ENCODE data around the gene OASL.
"Not testable (repeated sequence)": the region's sequence is repeated elsewhere in the genome, so short reads cannot be mapped to it uniquely, and the experiment has no call there.

DNA sequence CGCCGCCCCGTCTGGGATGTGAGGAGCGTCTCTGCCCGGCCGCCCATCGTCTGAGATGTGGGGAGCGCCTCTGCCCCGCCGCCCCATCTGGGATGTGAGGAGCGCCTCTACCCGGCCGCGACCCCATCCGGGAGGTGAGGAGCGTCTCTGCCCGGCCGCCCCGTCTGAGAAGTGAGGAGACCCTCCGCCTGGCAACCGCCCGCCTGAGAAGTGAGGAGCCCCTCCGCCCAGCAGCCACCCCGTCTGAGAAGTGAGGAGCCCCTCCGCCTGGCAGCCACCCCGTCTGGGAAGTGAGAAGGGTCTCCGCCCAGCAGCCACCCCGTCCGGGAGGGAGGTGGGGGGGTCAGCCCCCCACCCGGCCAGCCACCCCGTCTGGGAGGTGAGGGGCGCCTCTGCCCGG is 36.9 kb upstream of the OASL start:
- TF ChIP-seq, protein P1, sequence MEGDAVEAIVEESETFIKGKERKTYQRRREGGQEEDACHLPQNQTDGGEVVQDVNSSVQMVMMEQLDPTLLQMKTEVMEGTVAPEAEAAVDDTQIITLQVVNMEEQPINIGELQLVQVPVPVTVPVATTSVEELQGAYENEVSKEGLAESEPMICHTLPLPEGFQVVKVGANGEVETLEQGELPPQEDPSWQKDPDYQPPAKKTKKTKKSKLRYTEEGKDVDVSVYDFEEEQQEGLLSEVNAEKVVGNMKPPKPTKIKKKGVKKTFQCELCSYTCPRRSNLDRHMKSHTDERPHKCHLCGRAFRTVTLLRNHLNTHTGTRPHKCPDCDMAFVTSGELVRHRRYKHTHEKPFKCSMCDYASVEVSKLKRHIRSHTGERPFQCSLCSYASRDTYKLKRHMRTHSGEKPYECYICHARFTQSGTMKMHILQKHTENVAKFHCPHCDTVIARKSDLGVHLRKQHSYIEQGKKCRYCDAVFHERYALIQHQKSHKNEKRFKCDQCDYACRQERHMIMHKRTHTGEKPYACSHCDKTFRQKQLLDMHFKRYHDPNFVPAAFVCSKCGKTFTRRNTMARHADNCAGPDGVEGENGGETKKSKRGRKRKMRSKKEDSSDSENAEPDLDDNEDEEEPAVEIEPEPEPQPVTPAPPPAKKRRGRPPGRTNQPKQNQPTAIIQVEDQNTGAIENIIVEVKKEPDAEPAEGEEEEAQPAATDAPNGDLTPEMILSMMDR (conservative IDR thresholded peaks at IDR 0.05) = not testable (repeated sequence)
- TF ChIP-seq EZH2 (IDR thresholded peaks at IDR 0.05; ENCODE audit: low read depth) = not testable (repeated sequence)
